GM23338 (cell line): ENCODE results near the gene NPY4R.
"Not testable (repeated sequence)": the region's sequence is repeated elsewhere in the genome, so short reads cannot be mapped to it uniquely, and the experiment has no call there.

Experiments
- CREB1 ChIP-seq: fragments of 250-450 bp; sonication (Bioruptor Pico); IDR thresholded peaks from 2 replicates; pipeline ENCODE4 v1.5.0; 2020; ENCODE audit warnings: low read depth, mild to moderate bottlenecking, moderate library complexity
- ETS1 ChIP-seq: IDR thresholded peaks from 2 replicates; pipeline ENCODE4 v1.6.1; 2016; ENCODE audit warnings: antibody characterized with exemption
- EZH2 ChIP-seq: fragments of 200-600 bp; sonication (generic); IDR thresholded peaks from one replicate; pipeline ENCODE4 v1.8.0; 2017; ENCODE audit warnings: antibody characterized with exemption, mild to moderate bottlenecking, low read depth; ENCODE audit not compliant: unreplicated experiment
- EZH2phosphoT487 ChIP-seq: fragments of 200-600 bp; sonication (generic); IDR thresholded peaks from one replicate; pipeline ENCODE4 v1.8.1; 2018; ENCODE audit warnings: antibody characterized with exemption; ENCODE audit not compliant: unreplicated experiment
- JUNB ChIP-seq: IDR thresholded peaks from one replicate; pipeline ENCODE4 v1.6.1; 2016; ENCODE audit warnings: antibody characterized with exemption; ENCODE audit not compliant: unreplicated experiment
- NANOG ChIP-seq: IDR thresholded peaks from 2 replicates; pipeline ENCODE4 v1.6.1; 2016; ENCODE audit warnings: antibody characterized with exemption, borderline replicate concordance
- POLR2AphosphoS5 ChIP-seq: IDR thresholded peaks from 2 replicates; pipeline ENCODE4 v1.6.1; 2016; ENCODE audit warnings: antibody characterized with exemption, low read depth
- ZNF331 ChIP-seq: fragments of 250-450 bp; sonication (Bioruptor Pico); IDR thresholded peaks from 2 replicates; pipeline ENCODE4 v1.5.0; 2020; ENCODE audit warnings: low read depth, mild to moderate bottlenecking, moderate library complexity
- TF ChIP-seq, protein P1 (sequence below), 2 experiments: fragments of 200-600 bp in 1 of 2; sonication (generic) in 1 of 2; conservative IDR thresholded peaks; 2 replicates each; pipeline versions ENCODE4 v1.5.1 to v1.6.1; 2016 to 2017; ENCODE audit warnings: antibody characterized with exemption in 2 of 2, low read depth in 2 of 2, mild to moderate bottlenecking in 2 of 2, moderate library complexity in 1 of 2
- TF ChIP-seq, protein P2 (sequence below): IDR thresholded peaks from one replicate; pipeline ENCODE4 v1.6.1; 2018; ENCODE audit warnings: antibody characterized with exemption; ENCODE audit not compliant: unreplicated experiment

GRCh38 chr10:46412665-46413064 is 53.1 kb downstream of the NPY4R start:
- TF ChIP-seq POLR2AphosphoS5; EZH2phosphoT487; EZH2; ETS1; CREB1 (CRISPR knock-in tag); NANOG; JUNB; ZNF331 (CRISPR knock-in tag): not testable (repeated sequence)
- TF ChIP-seq, protein P1, sequence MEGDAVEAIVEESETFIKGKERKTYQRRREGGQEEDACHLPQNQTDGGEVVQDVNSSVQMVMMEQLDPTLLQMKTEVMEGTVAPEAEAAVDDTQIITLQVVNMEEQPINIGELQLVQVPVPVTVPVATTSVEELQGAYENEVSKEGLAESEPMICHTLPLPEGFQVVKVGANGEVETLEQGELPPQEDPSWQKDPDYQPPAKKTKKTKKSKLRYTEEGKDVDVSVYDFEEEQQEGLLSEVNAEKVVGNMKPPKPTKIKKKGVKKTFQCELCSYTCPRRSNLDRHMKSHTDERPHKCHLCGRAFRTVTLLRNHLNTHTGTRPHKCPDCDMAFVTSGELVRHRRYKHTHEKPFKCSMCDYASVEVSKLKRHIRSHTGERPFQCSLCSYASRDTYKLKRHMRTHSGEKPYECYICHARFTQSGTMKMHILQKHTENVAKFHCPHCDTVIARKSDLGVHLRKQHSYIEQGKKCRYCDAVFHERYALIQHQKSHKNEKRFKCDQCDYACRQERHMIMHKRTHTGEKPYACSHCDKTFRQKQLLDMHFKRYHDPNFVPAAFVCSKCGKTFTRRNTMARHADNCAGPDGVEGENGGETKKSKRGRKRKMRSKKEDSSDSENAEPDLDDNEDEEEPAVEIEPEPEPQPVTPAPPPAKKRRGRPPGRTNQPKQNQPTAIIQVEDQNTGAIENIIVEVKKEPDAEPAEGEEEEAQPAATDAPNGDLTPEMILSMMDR (conservative IDR thresholded peaks at IDR 0.05; ENCODE audit: low read depth in 2 of 2), result not testable (repeated sequence)
- TF ChIP-seq, protein P2, sequence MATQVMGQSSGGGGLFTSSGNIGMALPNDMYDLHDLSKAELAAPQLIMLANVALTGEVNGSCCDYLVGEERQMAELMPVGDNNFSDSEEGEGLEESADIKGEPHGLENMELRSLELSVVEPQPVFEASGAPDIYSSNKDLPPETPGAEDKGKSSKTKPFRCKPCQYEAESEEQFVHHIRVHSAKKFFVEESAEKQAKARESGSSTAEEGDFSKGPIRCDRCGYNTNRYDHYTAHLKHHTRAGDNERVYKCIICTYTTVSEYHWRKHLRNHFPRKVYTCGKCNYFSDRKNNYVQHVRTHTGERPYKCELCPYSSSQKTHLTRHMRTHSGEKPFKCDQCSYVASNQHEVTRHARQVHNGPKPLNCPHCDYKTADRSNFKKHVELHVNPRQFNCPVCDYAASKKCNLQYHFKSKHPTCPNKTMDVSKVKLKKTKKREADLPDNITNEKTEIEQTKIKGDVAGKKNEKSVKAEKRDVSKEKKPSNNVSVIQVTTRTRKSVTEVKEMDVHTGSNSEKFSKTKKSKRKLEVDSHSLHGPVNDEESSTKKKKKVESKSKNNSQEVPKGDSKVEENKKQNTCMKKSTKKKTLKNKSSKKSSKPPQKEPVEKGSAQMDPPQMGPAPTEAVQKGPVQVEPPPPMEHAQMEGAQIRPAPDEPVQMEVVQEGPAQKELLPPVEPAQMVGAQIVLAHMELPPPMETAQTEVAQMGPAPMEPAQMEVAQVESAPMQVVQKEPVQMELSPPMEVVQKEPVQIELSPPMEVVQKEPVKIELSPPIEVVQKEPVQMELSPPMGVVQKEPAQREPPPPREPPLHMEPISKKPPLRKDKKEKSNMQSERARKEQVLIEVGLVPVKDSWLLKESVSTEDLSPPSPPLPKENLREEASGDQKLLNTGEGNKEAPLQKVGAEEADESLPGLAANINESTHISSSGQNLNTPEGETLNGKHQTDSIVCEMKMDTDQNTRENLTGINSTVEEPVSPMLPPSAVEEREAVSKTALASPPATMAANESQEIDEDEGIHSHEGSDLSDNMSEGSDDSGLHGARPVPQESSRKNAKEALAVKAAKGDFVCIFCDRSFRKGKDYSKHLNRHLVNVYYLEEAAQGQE, result not testable (repeated sequence)
